ENCODE data around the gene PRDM16.

The PRDM16 gene

GRCh38 chr1:3316340-3316943 is 247.4 kb downstream of the PRDM16 start:
- DNase-seq = no peak

DNA sequence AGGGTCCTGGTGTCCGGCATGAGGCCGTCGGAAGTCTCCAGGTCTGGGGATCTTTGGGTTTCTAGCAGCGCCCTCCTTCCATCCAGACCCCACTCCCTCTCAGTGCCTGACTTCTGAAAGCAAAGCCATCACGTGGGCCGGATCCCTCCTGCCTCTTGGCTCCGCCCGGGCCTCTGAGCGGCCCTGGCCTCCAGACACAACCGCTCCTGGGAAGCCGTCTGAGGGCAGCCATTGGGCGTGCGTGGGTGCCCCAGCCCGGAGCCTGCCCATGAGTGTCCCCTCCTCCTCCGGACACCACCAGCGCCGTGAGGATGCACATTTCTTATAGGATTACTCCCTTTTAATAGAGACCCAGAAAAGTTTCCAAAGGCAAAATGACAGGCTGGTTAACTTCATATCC is 248.5 kb downstream of the PRDM16 start:
- no peak for DNase-seq

- DNase-seq = no peak
Observed at GRCh38 chr1:3318329-3318728, 249.3 kb downstream of the PRDM16 start.

DNA sequence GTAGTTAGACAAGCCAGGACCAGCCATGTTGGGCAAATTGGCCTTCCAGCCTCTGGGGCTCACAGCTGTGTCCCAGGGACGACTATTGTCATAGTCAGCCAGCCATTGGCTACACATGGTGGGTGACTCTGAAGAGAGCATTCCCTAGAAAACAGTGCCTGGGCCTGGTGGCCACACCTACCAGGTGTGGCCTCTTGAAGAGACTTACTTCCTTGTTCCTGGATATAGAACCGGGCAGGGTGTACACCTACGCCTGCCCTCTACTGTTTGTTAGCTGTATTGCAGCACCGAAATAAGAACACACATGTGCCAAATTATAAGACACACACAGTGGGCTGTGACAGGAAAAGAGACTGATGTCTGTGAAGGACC is 250.9 kb downstream of the PRDM16 start:
- DNase-seq = peak in 1 of 2 experiments; percentile 27

GRCh38 chr1:3320246-3321152 is 251.5 kb downstream of the PRDM16 start:
- DNase-seq = no peak

GRCh38 chr1:3321559-3322449 is 252.8 kb downstream of the PRDM16 start:
- DNase-seq = peak in 1 of 2 experiments; percentile 10

- DNase-seq = no peak
Observed at GRCh38 chr1:3322450-3323020, 253.5 kb downstream of the PRDM16 start.

GRCh38 chr1:3323021-3323795 is 254.2 kb downstream of the PRDM16 start:
- DNase-seq = no peak

GRCh38 chr1:3323796-3324703 is 255.0 kb downstream of the PRDM16 start:
- no peak for DNase-seq

DNA sequence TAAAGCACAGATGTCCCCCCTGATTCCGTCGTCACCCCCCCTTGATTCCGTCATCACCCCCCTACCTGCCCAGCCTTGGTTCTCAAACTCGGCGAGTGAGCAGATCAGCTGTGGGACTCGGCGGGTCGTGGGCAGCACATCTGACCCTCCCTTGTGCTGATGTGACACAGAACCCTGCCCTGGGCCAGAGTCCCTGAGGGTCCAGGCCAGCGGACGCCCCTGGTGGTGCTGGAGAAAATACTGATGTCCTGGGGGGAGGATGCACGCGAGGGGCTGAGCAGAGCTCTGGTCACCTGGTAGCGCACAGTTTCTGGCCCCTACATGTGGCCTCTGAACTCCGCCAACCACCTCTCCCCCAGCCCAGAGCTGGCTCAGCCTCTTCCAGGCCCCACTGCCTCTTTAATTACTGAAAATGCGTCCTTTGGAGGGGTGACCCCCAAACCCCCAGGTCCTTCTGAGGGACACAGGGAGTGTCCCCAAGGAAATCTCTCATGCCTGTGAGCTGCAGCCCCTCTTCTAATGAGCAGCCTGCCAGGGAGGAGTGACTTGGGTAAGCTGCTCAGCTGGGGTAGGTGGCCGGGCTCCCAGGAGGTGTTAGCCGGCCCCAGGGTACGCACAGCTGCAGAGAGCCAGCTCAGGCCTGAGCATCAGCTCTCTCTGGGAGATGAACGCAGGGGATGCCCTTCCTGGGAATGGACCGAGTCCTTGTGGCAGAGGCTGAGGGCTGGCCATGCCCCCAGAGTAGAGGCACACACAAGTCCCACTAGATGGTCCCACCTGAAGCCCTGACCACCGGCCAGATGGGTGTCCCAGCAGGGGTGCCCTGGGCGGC is 255.9 kb downstream of the PRDM16 start:
- no peak for DNase-seq

- no peak for DNase-seq
Observed at GRCh38 chr1:3326516-3327388, 257.7 kb downstream of the PRDM16 start.

- no peak for DNase-seq
Observed at GRCh38 chr1:3327389-3327702, 258.3 kb downstream of the PRDM16 start.

- DNase-seq = no peak
Observed at GRCh38 chr1:3327936-3328590, 259.1 kb downstream of the PRDM16 start.

- DNase-seq = no peak
Observed at GRCh38 chr1:3329640-3330281, 260.8 kb downstream of the PRDM16 start.

DNA sequence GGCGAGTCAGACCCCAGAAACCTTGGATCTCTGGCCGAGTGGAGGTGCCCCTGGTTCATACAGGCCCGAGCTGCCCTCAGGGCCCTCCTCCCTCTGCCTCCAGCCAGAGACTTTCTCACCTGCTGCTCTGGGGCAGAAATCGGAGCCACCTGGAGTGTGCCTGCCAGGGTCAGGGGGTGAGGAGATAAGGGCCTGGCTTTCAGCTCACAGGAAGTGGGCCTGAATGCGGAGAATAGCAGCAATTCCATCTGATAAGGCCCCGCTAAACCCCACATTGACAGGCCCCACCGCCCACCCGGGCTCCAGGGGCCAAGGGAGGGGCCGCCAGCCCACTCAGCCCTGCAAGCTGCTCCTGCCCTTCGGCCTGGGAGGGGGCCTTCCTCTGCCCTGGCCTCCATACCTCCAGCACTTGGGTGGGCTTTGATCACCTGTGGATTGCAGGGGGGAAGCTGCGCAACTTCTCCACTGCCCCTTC is 261.8 kb downstream of the PRDM16 start:
- no peak for DNase-seq

GRCh38 chr1:3331564-3331963 is 262.6 kb downstream of the PRDM16 start:
- DNase-seq = no peak

GRCh38 chr1:3332043-3332442 is 263.0 kb downstream of the PRDM16 start:
- DNase-seq = no peak

DNA sequence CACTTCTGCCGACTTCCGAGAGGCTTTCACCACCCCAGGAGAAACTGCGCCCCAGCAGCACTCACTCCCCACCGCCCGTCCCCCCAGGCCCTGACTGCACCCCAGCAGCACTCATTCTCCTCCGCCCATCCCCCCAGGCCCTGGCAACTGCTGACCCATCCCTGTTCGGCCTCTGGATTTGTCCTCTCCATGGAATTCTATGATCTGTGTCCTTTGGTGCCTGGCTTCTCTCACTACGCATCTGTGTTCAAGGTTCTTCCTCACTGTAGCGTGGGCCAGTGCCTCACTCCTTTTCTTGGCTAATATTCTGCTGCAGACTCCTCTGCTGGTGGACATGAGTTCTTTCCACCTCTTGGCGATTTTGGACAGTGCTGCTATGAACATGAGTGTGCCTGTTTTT is 263.7 kb downstream of the PRDM16 start:
- no peak for DNase-seq
